RKO (cell line): ENCODE data around the gene PRR13.
A peak's percentile ranks its signal among the peaks of the same experiment; 100 is the strongest.
"Not testable (repeated sequence)": the region's sequence is repeated elsewhere in the genome, so short reads cannot be mapped to it uniquely, and the experiment has no call there.

Source experiments
- DNase-seq: peaks from one replicate; pipeline ENCODE4 v3.0.0-alpha.2; 2016; ENCODE audit warnings: low spot score

PRR13 gene

GRCh38 chr12:53472056-53472582 is 30.6 kb downstream of the PRR13 start:
- no peak for DNase-seq

- no peak for DNase-seq
Observed at GRCh38 chr12:53474077-53474476, 32.5 kb downstream of the PRR13 start.

GRCh38 chr12:53474819-53475218 is 33.3 kb downstream of the PRR13 start:
- DNase-seq: no peak

GRCh38 chr12:53476769-53477209 is 35.3 kb downstream of the PRR13 start:
- DNase-seq: no peak

GRCh38 chr12:53478865-53479264 is 37.3 kb downstream of the PRR13 start:
- no peak for DNase-seq

- DNase-seq: no peak
Observed at GRCh38 chr12:53479331-53479730, 37.8 kb downstream of the PRR13 start.

- no peak for DNase-seq
Observed at GRCh38 chr12:53480491-53481442, 39.2 kb downstream of the PRR13 start.

GRCh38 chr12:53481458-53481857 is 39.9 kb downstream of the PRR13 start:
- not testable (repeated sequence) for DNase-seq

GRCh38 chr12:53481939-53482586 is 40.5 kb downstream of the PRR13 start:
- DNase-seq: peak; percentile 64

- no peak for DNase-seq
Observed at GRCh38 chr12:53482626-53483168, 41.2 kb downstream of the PRR13 start.

- DNase-seq: no peak
Observed at GRCh38 chr12:53483225-53483978, 41.9 kb downstream of the PRR13 start.

- DNase-seq: no peak
Observed at GRCh38 chr12:53483979-53484377, 42.4 kb downstream of the PRR13 start.

- DNase-seq: no peak
Observed at GRCh38 chr12:53484686-53485575, 43.4 kb downstream of the PRR13 start.

GRCh38 chr12:53485955-53486735 is 44.6 kb downstream of the PRR13 start:
- no peak for DNase-seq

GRCh38 chr12:53486736-53487487 is 45.4 kb downstream of the PRR13 start:
- no peak for DNase-seq

GRCh38 chr12:53489242-53489864 is 47.8 kb downstream of the PRR13 start:
- DNase-seq: no peak

GRCh38 chr12:53492188-53492587 is 50.7 kb downstream of the PRR13 start:
- DNase-seq: no peak

GRCh38 chr12:53492830-53493609 is 51.5 kb downstream of the PRR13 start:
- peak; percentile 81 for DNase-seq
